Measurements from ENCODE around the gene RNF10. TPM values are rescaled to one million over a fixed set of nuclear protein-coding genes. Genes with fewer than 3 reads are reported as not detected.

RNF10 gene
- total and polyA plus RNA-seq, 8 donors = 92.5 to 151 (median 106) TPM

DNA sequence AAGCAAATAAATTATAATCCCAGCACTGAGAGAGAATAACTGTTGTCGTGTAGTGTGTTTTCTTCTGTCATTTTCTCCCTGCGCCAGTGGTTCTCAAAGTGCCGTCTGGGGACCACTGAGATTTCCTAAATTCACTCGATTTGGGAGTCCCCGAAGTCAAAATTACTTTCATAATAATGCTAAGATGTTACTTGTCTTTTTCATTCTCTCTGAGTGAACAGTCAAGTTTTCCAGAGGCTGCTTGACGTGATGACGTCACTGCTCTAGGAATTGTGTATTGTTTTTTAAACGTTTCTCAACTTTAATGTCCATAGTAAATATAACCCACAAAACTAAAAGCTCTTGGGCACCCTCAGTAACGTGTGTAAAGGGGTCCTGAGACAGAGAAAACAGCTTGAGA lies 47.8 kb downstream of the RNF10 start:
- no peak overlapping the region for H3K27ac ChIP-seq
- intact Hi-C loops (cut with DNase I) = loop anchor here in 2 of 3 donors (5.0 to 10.0 kb wide), 2 partner anchors 63 to 130 kb away; partner anchors contain the start of genes CABP1 (in 1 of the 2) and UNC119B (in 1 of the 2)
- TF ChIP-seq CTCF (IDR thresholded peaks at IDR 0.05) = no peak
- 29 to 39% methylated on average over 9 of the region's 9 CpGs for WGBS, 2 donors
- no peak for ATAC-seq
- no peaks in the 10 kb centered on the region for H3K27me3 ChIP-seq
- H3K9me3 ChIP-seq = no peaks in the 10 kb centered on the region
- FAIRE-seq = no peak
- DNase-seq = no peak
- peaks cover 6 to 12% (median 6%) of the 10 kb centered on the region in 3 donors for H3K4me1 ChIP-seq
- peak overlapping the region; percentile 74 to 86 (median 80) for H3K4me3 ChIP-seq
- H3K36me3 ChIP-seq = peaks cover 0 to 29% (median 18%) of the 10 kb centered on the region in 3 donors

DNA sequence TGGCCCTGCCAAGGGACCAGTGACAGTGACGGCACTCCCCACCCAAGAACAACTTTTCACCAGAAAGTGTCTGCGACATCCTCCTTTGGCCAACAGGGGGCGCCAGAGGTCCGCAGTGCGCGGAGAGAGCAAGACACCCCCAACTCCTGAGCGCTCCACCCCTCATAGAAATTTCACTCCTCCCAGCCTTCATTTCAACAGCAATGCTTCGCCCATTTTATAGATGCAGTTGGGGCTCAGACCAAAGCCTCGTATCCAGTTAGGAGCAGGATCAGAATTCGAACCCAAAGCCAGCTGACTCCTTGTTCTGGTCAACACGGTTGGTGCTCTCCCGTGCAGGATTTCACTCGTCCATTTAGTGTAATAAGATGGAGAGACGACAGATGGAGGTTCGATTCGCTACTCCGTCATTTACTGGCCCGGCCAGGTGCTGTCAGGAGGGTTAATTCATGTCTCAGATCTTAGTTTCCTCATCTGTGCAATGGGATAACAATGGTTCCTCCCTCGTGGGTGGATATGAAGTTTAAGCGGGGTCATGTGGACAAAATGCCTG lies 49.4 kb downstream of the RNF10 start:
- DNase-seq (peak; percentile 47 to 91 (median 73)), FAIRE-seq (no peak), ATAC-seq (peak in 3 of 4 donors; percentile 24 to 52 (median 47))
- H3K9me3 ChIP-seq = no peaks in the 10 kb centered on the region
- no peak overlapping the region for H3K27ac ChIP-seq
- no peak overlapping the region for H3K4me3 ChIP-seq
- TF ChIP-seq CTCF (IDR thresholded peaks at IDR 0.05) = peak; percentile 71 to 91 (median 84)
- intact Hi-C loops (cut with DNase I) = loop anchor here in 2 of 3 donors (5.0 to 10.0 kb wide), 2 partner anchors 61 to 129 kb away; partner anchors contain the start of genes CABP1 (in 1 of the 2) and UNC119B (in 1 of the 2)
- peaks cover 6 to 12% (median 6%) of the 10 kb centered on the region in 3 donors for H3K4me1 ChIP-seq
- H3K27me3 ChIP-seq = no peaks in the 10 kb centered on the region
- H3K36me3 ChIP-seq = peaks cover 0 to 14% (median 7%) of the 10 kb centered on the region in 3 donors
- 21 to 22% methylated on average over 20 of the region's 20 CpGs for WGBS, 2 donors

DNA sequence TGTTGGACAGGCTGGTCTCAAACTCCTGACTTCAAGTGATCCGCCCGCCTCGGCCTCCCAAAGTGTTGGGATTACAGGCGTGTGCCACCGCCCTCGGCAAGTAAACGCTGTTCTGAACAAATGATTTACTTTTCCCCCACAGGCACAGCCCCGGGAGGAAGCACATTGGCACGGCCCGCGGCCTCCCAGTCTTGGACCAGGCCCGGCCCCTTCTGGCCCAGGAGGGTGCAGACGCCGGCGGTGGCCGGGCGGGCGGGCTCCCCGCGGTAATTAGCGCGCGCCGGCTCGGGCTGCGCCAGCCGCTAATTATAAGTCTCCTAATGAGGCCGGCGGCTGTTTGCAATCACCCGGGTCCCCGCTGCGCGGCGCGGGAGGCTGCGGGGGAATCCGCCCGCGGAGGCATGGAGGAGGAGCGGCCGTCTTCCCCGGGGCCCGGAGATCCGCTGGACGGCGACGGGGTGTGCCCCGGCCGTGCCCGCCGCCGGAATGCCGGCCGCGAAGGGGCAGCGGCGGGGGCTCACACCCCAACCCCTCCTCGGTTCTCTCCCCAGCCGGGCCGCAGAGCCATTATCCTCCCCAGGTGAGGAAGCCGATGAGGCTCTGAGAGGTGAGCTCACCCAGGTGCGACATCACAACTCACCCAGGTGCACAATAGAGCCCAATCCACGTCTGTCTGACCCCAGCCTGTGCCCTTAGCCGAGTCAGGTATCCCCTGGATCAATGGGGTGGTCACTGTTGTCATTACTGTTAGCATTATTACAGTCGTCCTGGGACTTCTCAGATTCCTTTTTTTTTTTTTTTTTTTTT lies 50.4 kb downstream of the RNF10 start:
- intact Hi-C loops (cut with DNase I) = loop anchor here in 2 of 3 donors (5.0 to 10.0 kb wide), 2 partner anchors 60 to 128 kb away; partner anchors contain the start of genes CABP1 (in 1 of the 2) and UNC119B (in 1 of the 2)
- peak overlapping the region; percentile 9 to 62 (median 34) for H3K4me3 ChIP-seq
- peak overlapping the region in 1 of 4 donors; percentile 28 for H3K27ac ChIP-seq
- H3K36me3 ChIP-seq = peaks cover 0 to 6% (median 0%) of the 10 kb centered on the region in 3 donors
- WGBS, 2 donors = 2 to 4% methylated on average over 40 to 65 of the region's 65 CpGs
- no peaks in the 10 kb centered on the region for H3K27me3 ChIP-seq
- H3K9me3 ChIP-seq = no peaks in the 10 kb centered on the region
- DNase-seq = peak; percentile 31 to 83 (median 52)
- H3K4me1 ChIP-seq = peaks cover 6 to 12% (median 6%) of the 10 kb centered on the region in 3 donors
- FAIRE-seq = no peak
- TF ChIP-seq CTCF (IDR thresholded peaks at IDR 0.05) = no peak
- ATAC-seq = peak; percentile 37 to 50 (median 40)

GRCh38 chr12:120586206-120586605 lies 52.0 kb downstream of the RNF10 start:
- TF ChIP-seq CTCF (IDR thresholded peaks at IDR 0.05) = no peak
- Histone ChIP-seq H3K27ac (no peak overlapping the region), H3K36me3 (no peaks in the 10 kb centered on the region), H3K4me3 (no peak overlapping the region), H3K4me1 (peaks cover 0 to 6% (median 6%) of the 10 kb centered on the region in 3 donors), H3K9me3 (no peaks in the 10 kb centered on the region), H3K27me3 (no peaks in the 10 kb centered on the region)
- intact Hi-C loops (cut with DNase I) = loop anchor here in 1 of 3 donors (10.0 kb wide), 1 partner anchor 59 kb away; the partner anchor contains the start of gene CABP1
- DNase-seq (no peak), FAIRE-seq (no peak), ATAC-seq (no peak)
- WGBS, 2 donors = 71% methylated on average over 7 of the region's 7 CpGs
